GM12878 (cell line): ENCODE measurements around the gene C11orf16. TPM values are rescaled to one million over a fixed set of nuclear protein-coding genes. Genes with fewer than 3 reads are reported as not detected.

Experiments
- ATAC-seq: fragments of 200-7000 bp; cut with Tn5 transposase; 3 replicates; pipeline ENCODE4 v1.9.1; 2020; ENCODE audit warnings: mild to moderate bottlenecking, moderate library complexity
- BruUV-seq: library from RNA; stranded (reverse); fragments of 400-500 nt; replicated peaks from 2 replicates; lab custom pipeline; 2021; lab: Mats Ljungman, UMichigan
- CTCF ChIA-PET: fragments of 300-600 bp; sonication (Branson Sonifier 250); formaldehyde crosslinking; extraction: SDS; loops from one replicate; lab custom pipeline; 2021; ENCODE audit warnings: inconsistent platforms; lab: Yijun Ruan, JAX
- POLR2A ChIA-PET: fragments of 350-600 bp; formaldehyde crosslinking; extraction: SDS; loops from one replicate; lab custom pipeline; 2021; ENCODE audit warnings: inconsistent platforms; lab: Charles Lee
- RAD21 ChIA-PET: fragments of 300-600 bp; sonication (Branson Sonifier 250); formaldehyde crosslinking; loops from one replicate; lab custom pipeline; 2023; ENCODE audit warnings: antibody characterized with exemption; ENCODE audit not compliant: unreplicated experiment; lab: Charles Lee
- SMC1A ChIA-PET: fragments of 300-600 bp; sonication (Branson Sonifier 250); formaldehyde crosslinking; loops from one replicate; lab custom pipeline; 2023; ENCODE audit not compliant: unreplicated experiment, uncharacterized antibody; lab: Charles Lee
- DNase-seq: peaks from one replicate; pipeline ENCODE4 v3.0.0-alpha.2; 2011; ENCODE audit warnings: low read depth, low spot score
- FAIRE-seq: peaks from 3 replicates; lab custom pipeline; 2011; peaks lifted over from hg19 to GRCh38; lab: Jason Lieb, UNC
- H2AFZ ChIP-seq: 2 replicates; pipeline ENCODE4 v1.6.0; 2011; ENCODE audit warnings: low read depth, low read length, control low read depth; ENCODE audit not compliant: control insufficient read depth
- H3K27ac ChIP-seq: 2 replicates; pipeline ENCODE4 v1.5.1; 2011; ENCODE audit warnings: control low read depth; ENCODE audit not compliant: control insufficient read depth, insufficient read depth
- H3K27me3 ChIP-seq, 2 experiments: replicated peaks in 1 of 2; 2 replicates each; pipeline versions ENCODE4 v1.6.0 to v1.6.1; 2011; ENCODE audit warnings: low read length in 1 of 2; ENCODE audit not compliant: control insufficient read depth in 2 of 2, insufficient read depth in 2 of 2
- H3K36me3 ChIP-seq, 2 experiments: 2 replicates each; pipeline ENCODE4 v1.5.1; 2011; ENCODE audit warnings: low read length in 1 of 2; ENCODE audit not compliant: control insufficient read depth in 2 of 2, insufficient read depth in 2 of 2
- H3K4me1 ChIP-seq: 2 replicates; pipeline ENCODE4 v1.6.1; 2011; ENCODE audit warnings: mild to moderate bottlenecking, low read length, moderate library complexity, mixed read lengths; ENCODE audit not compliant: control insufficient read depth, insufficient read depth
- H3K4me2 ChIP-seq: 2 replicates; pipeline ENCODE4 v1.6.0; 2011; ENCODE audit warnings: control low read depth; ENCODE audit not compliant: control insufficient read depth, insufficient read depth
- H3K4me3 ChIP-seq: fragments of 200-600 bp; sonication (generic); 2 replicates; pipeline ENCODE4 v1.5.1; 2016
- H3K79me2 ChIP-seq: 2 replicates; pipeline ENCODE4 v1.6.0; 2011; ENCODE audit warnings: low read length; ENCODE audit not compliant: control insufficient read depth, insufficient read depth
- H3K9ac ChIP-seq: 2 replicates; pipeline ENCODE4 v1.8.0; 2011; ENCODE audit warnings: low read length, control low read depth, mixed read lengths; ENCODE audit not compliant: control insufficient read depth, insufficient read depth
- H3K9me3 ChIP-seq: replicated peaks from 3 replicates; pipeline ENCODE4 v1.5.1; 2011; ENCODE audit warnings: mild to moderate bottlenecking, low read length; ENCODE audit not compliant: control insufficient read depth, insufficient read depth
- H4K20me1 ChIP-seq: 2 replicates; pipeline ENCODE4 v1.6.0; 2011; ENCODE audit not compliant: control insufficient read depth, insufficient read depth
- BCL11A ChIP-seq: IDR thresholded peaks from 2 replicates; pipeline ENCODE4 v1.6.1; 2011; ENCODE audit warnings: low read depth, low read length
- ESRRA ChIP-seq: IDR thresholded peaks from 2 replicates; pipeline ENCODE4 v1.6.1; 2012; ENCODE audit warnings: mild to moderate bottlenecking, low read length, improper control_type of control experiment
- FOXK2 ChIP-seq: fragments of 450-650 bp; IDR thresholded peaks from 2 replicates; pipeline ENCODE4 v1.6.1; 2017; ENCODE audit warnings: mild to moderate bottlenecking, moderate library complexity
- IRF4 ChIP-seq: IDR thresholded peaks from 2 replicates; pipeline ENCODE4 v1.6.1; 2011; ENCODE audit warnings: low read depth, low read length
- MTA3 ChIP-seq: IDR thresholded peaks from 2 replicates; pipeline ENCODE4 v1.6.1; 2012; ENCODE audit warnings: low read length, inconsistent platforms, borderline replicate concordance
- PAX5 ChIP-seq: IDR thresholded peaks from 2 replicates; pipeline ENCODE4 v1.6.1; 2011; ENCODE audit warnings: low read depth, low read length, borderline replicate concordance
- POU2F2 ChIP-seq: IDR thresholded peaks from 3 replicates; pipeline ENCODE4 v1.6.1; 2011; ENCODE audit warnings: low read depth, mild to moderate bottlenecking, low read length, borderline replicate concordance
- RAD21 ChIP-seq: IDR thresholded peaks from 2 replicates; pipeline ENCODE4 v1.6.1; 2011; ENCODE audit warnings: mild to moderate bottlenecking, low read depth, low read length, moderate library complexity; ENCODE audit not compliant: insufficient read depth
- RUNX3 ChIP-seq: IDR thresholded peaks from 2 replicates; pipeline ENCODE4 v1.6.1; 2012; ENCODE audit warnings: low read length, inconsistent platforms
- SMC3 ChIP-seq: IDR thresholded peaks from 2 replicates; pipeline ENCODE4 v1.6.1; 2011; ENCODE audit warnings: low read length, improper control_type of control experiment, borderline replicate concordance
- SPI1 ChIP-seq: IDR thresholded peaks from 2 replicates; pipeline ENCODE4 v1.6.1; 2011; ENCODE audit warnings: low read depth, mild to moderate bottlenecking, low read length, moderate library complexity, borderline replicate concordance; ENCODE audit not compliant: insufficient read depth
- ZNF274 ChIP-seq: IDR thresholded peaks from one replicate; pipeline ENCODE4 v1.8.0; 2011; ENCODE audit not compliant: insufficient read length, insufficient read depth
- WGBS: methylation state at CpG from one replicate; pipeline ENCODE4 v1.1.6; 2016; ENCODE audit warnings: low lambda C conversion rate; ENCODE audit not compliant: insufficient replicate concordance, insufficient coverage; ENCODE audit errors: missing lambda C conversion rate; 5-methylcytosine and 5-hydroxymethylcytosine counted together
- in situ Hi-C: fragments of 300-500 bp; cut with MboI; formaldehyde crosslinking; loops from 9 replicates; pipeline ENCODE4 v1.14.3; 2018; ENCODE audit warnings: mixed read lengths
- intact Hi-C: fragments of 100-400 bp; cut with micrococcal nuclease; formaldehyde crosslinking; loops from one replicate; pipeline ENCODE4 v1.14.2; 2022; ENCODE audit not compliant: unreplicated experiment
- polyA plus RNA-seq, 11 experiments: library from polyadenylated mRNA; depleted of rRNA in 4 of 11; unstranded in 6 of 11; stranded (reverse) in 5 of 11; fragments of >200 nt; fragmentation: Nextera tagmentation in 4 of 11; fragmentation: Illumina TruSeq in 1 of 11; extraction: Ambion mirVana in 4 of 11; extraction: Trizol in 1 of 11; gene quantifications; 1 replicate in 1 of 11; 2 replicates in 10 of 11; pipeline versions ENCODE4 v1.2.1 to v1.2.3, GENCODE V29; 2011 to 2016; ENCODE audit warnings: inconsistent platforms in 2 of 11, missing spikeins in 2 of 11, low read depth in 1 of 11
- total RNA-seq, 4 experiments: library from RNA; depleted of rRNA in 3 of 4; stranded (reverse); fragments of >200 nt in 3 of 4; fragmentation: Illumina TruSeq in 1 of 4; extraction: Trizol in 1 of 4; gene quantifications; 2 replicates each; pipeline versions ENCODE4 v1.2.1 to v1.2.3, GENCODE V29; 2013 to 2021
- TF ChIP-seq, protein P1 (sequence below): fragments of 450-650 bp; IDR thresholded peaks from 2 replicates; pipeline ENCODE4 v1.6.1; 2017; ENCODE audit warnings: mild to moderate bottlenecking, low read depth, inconsistent platforms; ENCODE audit not compliant: poor library complexity, severe bottlenecking
- TF ChIP-seq, protein P2 (sequence below), 3 experiments: IDR thresholded peaks in 2 of 3; conservative IDR thresholded peaks in 1 of 3; 2 replicates each; pipeline ENCODE4 v1.5.1; 2011; ENCODE audit warnings: low read depth in 3 of 3, low read length in 3 of 3, mild to moderate bottlenecking in 3 of 3, control low read depth in 2 of 3, moderate library complexity in 2 of 3, inconsistent platforms in 1 of 3, mixed read lengths in 1 of 3; ENCODE audit not compliant: control insufficient read depth in 2 of 3, insufficient read depth in 1 of 3; ENCODE audit errors: extremely low read depth in 1 of 3

Gene C11orf16
- total and polyA plus RNA-seq, 10 of the 15 experiments (the other 5 are each of a cell fraction or from before 2014, with no cell fraction given): 0.05 to 0.39 (median 0.32) TPM; not detected in 7

DNA sequence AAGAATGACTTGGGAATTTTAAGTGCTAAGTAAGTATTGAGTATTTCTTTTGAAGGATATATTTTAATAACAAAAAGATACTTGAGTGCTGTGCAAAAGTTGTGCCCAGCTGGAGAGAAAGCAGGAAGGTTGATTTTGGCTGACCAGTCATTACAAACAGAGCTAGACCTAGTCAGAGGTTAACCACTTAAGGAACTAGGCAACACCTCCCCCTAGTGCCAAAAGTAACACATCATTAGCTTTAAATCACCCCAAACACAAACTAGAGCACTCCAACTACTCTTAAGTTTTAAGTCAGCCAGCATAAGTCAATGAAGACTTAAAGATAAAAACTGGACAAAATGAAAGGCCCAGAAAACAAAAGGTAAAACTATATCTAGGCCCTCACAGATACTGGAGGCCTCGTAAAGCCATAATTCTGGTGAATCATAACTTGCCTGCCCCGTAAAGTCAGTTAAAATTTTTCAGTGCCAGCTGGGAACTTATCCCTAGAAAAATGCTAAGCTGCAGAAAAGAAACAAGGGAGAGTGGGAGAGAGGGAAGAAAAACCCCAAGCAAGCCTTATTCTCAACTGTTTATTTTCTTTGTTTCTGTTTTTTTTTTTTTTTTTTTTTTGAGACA is 26.9 kb upstream of the C11orf16 start:
- no TSS peak for BruUV-seq
- in situ Hi-C loops (loop anchor here (5.0 kb wide), 1 partner anchor 277 kb away; the partner anchor contains the start of genes RPL27A and TRIM66), intact Hi-C loops (loop anchor here (1.0 to 10.0 kb wide), 5 partner anchors 45 to 735 kb away; a partner anchor contains a TSS)
- ATAC-seq (peak; percentile 57), FAIRE-seq (peak; percentile 89), DNase-seq (peak; percentile 65)
- SMC1A ChIA-PET: interaction anchor here (0.7 to 3.5 kb wide), 45 partner anchors 9 to 546 kb away, joined by 3 to 77 read pairs (median 5); no protein-coding TSS in a partner anchor
- RAD21 ChIA-PET: interaction anchor here (0.6 to 3.7 kb wide), 28 partner anchors 17 to 730 kb away, joined by 3 to 97 read pairs (median 4); partner anchors contain the start of genes AKIP1, ASCL3, RPL27A and TRIM66
- H3K27me3 ChIP-seq: no peaks in the 10 kb centered on the region
- TF ChIP-seq ZNF274: no peak
- no peak for TF ChIP-seq FOXK2
- no peak for TF ChIP-seq ESRRA
- no peak for TF ChIP-seq BCL11A
- TF ChIP-seq, protein P1, sequence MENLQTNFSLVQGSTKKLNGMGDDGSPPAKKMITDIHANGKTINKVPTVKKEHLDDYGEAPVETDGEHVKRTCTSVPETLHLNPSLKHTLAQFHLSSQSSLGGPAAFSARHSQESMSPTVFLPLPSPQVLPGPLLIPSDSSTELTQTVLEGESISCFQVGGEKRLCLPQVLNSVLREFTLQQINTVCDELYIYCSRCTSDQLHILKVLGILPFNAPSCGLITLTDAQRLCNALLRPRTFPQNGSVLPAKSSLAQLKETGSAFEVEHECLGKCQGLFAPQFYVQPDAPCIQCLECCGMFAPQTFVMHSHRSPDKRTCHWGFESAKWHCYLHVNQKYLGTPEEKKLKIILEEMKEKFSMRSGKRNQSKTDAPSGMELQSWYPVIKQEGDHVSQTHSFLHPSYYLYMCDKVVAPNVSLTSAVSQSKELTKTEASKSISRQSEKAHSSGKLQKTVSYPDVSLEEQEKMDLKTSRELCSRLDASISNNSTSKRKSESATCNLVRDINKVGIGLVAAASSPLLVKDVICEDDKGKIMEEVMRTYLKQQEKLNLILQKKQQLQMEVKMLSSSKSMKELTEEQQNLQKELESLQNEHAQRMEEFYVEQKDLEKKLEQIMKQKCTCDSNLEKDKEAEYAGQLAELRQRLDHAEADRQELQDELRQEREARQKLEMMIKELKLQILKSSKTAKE: peak; percentile 36
- TF ChIP-seq PAX5: no peak
- no peak for TF ChIP-seq SPI1
- no peak for TF ChIP-seq MTA3
- 0 out of 3 replicates have a peak, but pooled peaks have one; percentile 40 for TF ChIP-seq POU2F2
- peak; percentile 64; the same call in 1 of the 2 replicates for TF ChIP-seq SMC3
- TF ChIP-seq, protein P2, sequence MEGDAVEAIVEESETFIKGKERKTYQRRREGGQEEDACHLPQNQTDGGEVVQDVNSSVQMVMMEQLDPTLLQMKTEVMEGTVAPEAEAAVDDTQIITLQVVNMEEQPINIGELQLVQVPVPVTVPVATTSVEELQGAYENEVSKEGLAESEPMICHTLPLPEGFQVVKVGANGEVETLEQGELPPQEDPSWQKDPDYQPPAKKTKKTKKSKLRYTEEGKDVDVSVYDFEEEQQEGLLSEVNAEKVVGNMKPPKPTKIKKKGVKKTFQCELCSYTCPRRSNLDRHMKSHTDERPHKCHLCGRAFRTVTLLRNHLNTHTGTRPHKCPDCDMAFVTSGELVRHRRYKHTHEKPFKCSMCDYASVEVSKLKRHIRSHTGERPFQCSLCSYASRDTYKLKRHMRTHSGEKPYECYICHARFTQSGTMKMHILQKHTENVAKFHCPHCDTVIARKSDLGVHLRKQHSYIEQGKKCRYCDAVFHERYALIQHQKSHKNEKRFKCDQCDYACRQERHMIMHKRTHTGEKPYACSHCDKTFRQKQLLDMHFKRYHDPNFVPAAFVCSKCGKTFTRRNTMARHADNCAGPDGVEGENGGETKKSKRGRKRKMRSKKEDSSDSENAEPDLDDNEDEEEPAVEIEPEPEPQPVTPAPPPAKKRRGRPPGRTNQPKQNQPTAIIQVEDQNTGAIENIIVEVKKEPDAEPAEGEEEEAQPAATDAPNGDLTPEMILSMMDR (IDR thresholded peaks at IDR 0.05 in 2 of 3, conservative IDR thresholded peaks at IDR 0.05 in 1 of 3; ENCODE audit: control insufficient read depth in 2 of 3, extremely low read depth in 1 of 3, insufficient read depth in 1 of 3, low read depth in 3 of 3, low read length in 3 of 3): peak; percentile 61 to 86 (median 72); a peak in 5 of 6 replicates
- TF ChIP-seq RAD21: peak; percentile 83
- peak; percentile 56 for TF ChIP-seq RUNX3
- TF ChIP-seq IRF4: peak; percentile 49; the same call in 1 of the 2 replicates
- CTCF ChIA-PET: interaction anchor here (0.6 to 7.8 kb wide), 53 partner anchors 10 to 767 kb away, joined by 3 to 196 read pairs (median 4); partner anchors contain the start of genes AKIP1, ASCL3, RPL27A and STK33
- no peak overlapping the region for H3K9ac ChIP-seq
- H4K20me1 ChIP-seq: no peaks in the 10 kb centered on the region
- peaks cover under 1 to 2% of the 10 kb centered on the region in 2 experiments; a peak in 1 of 4 replicates for H3K36me3 ChIP-seq
- peaks cover 36% of the 10 kb centered on the region for H3K79me2 ChIP-seq
- H2AFZ ChIP-seq: no peak overlapping the region
- 0 out of 2 replicates have a peak overlapping the region, but pooled peaks have one; percentile 1 for H3K4me2 ChIP-seq
- peaks cover 5% of the 10 kb centered on the region; the same call in 1 of the 2 replicates for H3K4me1 ChIP-seq
- H3K27ac ChIP-seq: no peak overlapping the region
- WGBS: 26% methylated on average over 2 of the region's 2 CpGs
- POLR2A ChIA-PET: interaction anchor here (0.5 to 1.4 kb wide), 10 partner anchors 9 to 414 kb away, joined by 3 to 7 read pairs (median 4); partner anchors contain the start of gene AKIP1
- H3K9me3 ChIP-seq: no peaks in the 10 kb centered on the region
- H3K4me3 ChIP-seq: no peak overlapping the region
